Left forelimb (tissue), 1 donor: ENCODE results near the gene B4GALNT4.
"Not testable (repeated sequence)": the region's sequence is repeated elsewhere in the genome, so short reads cannot be mapped to it uniquely, and the experiment has no call there.

Source experiments
- DNase-seq: peaks from one replicate; pipeline ENCODE4 v3.0.0-alpha.2; 2018; ENCODE audit warnings: low spot score

B4GALNT4 gene

DNA sequence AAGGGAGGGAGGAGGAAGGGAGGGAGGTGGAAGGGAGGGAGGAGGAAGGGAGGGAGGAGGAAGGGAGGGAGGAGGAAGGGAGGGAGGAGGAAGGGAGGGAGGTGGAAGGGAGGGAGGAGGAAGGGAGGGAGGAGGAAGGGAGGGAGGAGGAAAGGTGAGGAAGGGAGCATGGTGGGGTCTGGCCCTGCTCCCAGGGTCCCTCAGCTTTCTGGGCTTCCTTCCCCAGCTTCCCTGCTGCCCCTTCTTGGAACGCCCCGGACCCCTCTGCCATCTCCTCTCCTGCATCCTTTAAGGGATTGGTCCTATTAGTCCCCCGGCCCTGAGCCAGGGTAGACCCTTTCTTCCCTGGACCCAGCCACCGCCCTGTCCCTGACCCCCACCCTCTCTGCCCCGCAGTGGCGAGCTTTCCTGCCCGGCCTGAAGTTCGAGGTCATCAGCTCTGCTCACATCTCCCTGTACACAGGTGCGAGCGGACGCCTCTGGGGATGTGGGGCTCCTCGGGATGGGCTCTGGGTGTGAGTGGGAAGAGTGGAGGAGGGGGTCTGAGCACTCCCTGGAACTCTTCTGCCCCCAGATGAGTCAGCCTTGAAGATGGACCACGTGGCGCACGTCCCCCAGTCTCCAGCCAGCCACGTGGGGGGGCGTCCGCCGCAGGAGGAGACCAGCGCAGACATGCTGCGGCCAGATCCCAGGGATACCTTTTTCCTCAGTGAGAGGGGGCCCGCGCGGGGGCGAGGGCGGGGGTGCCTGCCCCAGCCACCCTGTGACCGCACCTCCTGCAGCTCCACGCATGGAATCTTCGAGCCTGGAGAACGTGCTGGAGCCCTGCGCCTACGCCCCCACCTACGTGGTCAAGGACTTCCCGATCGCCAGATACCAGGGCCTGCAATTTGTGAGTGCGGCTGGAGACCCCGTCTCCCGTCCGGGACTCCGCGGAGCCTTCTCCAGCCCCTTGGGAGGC lies 6.0 kb downstream of the B4GALNT4 start:
- no peak for DNase-seq

DNA sequence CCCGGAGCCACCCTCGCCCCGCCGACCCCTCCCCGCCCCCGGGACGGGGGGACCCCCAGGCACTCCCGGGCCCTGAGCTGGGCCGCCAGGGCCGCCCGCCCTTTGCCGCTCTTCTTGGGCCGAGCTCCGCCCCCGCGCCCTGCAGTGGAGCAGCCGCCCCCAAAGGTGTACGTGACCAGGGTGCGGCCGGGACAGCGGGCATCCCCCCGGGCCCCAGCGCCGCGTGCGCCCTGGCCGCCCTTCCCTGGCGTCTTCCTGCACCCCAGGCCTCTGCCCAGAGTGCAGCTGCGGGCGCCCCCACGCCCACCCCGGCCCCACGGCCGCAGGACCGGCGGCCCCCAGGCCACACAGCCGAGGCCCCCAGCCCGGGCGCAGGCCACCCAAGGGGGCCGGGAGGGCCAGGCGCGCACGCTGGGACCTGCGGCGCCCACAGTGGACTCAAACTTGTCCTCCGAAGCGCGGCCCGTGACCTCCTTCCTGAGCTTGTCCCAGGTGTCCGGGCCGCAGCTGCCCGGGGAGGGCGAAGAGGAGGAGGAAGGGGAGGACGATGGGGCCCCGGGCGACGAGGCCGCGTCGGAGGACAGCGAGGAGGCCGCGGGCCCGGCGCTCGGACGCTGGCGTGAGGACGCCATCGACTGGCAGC lies 7.4 kb downstream of the B4GALNT4 start:
- no peak for DNase-seq

- no peak for DNase-seq
Measured at GRCh38 chr11:377174-377865, 8.0 kb downstream of the B4GALNT4 start.

- no peak for DNase-seq
Measured at GRCh38 chr11:377883-378500, 8.7 kb downstream of the B4GALNT4 start.

- no peak for DNase-seq
Measured at GRCh38 chr11:379205-380094, 10.2 kb downstream of the B4GALNT4 start.

DNA sequence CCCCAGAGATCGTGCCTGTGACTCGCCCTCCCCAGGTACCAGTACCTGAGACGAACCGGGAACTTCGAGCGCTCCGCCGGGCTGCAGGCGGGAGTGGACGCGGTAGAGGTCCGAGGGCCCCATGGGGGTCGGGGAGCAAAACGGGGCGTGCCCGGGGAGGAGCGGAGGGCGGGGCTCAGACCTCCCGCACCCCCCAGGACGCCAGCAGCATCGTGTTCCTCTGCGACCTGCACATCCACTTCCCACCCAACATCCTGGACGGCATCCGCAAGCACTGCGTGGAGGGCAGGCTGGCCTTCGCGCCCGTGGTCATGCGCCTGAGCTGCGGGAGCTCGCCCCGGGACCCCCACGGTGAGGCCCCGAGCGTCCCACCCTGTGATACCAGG lies 10.8 kb downstream of the B4GALNT4 start:
- no peak for DNase-seq

DNA sequence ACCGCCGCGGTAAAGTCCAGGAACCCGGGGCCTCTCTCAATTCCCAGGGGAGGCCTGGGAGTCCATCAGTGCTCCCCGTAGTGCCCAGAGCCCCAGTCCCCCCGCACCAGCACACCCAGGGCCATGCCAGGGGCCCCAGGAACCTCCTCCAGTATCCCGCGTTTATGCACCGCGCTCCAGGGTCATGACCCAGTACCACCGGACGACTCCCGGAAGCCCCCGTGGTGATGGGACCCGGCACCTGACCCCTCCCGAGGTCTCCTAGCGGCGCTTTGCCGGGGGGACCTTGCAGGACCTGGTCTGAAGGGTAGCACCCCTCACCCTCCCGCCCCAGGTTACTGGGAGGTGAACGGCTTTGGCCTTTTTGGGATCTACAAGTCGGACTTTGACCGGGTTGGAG lies 11.2 kb downstream of the B4GALNT4 start:
- DNase-seq = no peak

DNA sequence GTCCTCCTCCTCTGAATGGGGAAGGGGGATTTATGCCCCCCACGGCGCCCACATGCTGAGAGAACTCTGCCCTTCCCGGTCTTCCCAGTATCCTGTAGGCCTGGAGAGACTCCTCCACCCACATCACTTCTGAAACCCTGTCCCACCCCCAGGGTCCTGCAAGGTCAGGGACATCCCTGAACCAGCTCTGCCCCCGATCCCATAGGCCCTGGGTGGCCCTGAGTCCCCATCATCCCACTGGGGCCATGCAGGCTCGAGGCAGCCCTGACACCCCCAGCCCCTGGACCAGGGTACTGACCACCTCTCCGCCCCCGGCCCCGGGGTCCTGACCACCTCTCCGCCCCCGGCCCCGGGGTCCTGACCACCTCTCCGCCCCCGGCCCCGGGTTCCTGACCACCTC lies 11.7 kb downstream of the B4GALNT4 start:
- no peak for DNase-seq

- no peak for DNase-seq
Measured at GRCh38 chr11:381501-382072, 12.3 kb downstream of the B4GALNT4 start.

DNA sequence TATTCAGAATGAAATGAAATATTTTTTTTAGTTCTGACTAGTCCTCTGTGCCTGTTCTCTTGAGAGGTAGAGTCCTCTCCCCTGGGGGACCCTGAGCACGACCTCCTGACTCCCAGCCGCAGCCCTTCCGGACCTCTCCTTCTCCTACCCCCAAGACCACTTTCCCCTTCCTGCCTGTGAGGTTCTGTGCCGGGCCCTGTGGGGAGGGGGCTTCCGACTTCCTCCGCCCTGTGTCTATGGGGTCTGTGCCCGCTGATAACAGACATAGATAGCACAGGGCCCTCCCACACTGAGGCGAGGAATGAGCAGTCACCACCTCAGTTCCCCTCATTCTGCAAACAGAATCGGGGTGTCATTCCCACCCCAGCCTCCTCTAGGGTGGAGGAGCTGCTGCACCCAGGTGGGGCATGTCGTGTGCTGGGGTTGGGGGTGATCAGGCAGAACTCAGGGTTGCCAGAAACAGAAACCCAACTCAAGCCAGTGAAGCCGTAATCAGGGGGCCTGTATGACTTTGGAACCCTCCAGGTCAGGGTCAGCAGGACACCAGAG lies 12.9 kb downstream of the B4GALNT4 start:
- DNase-seq = no peak

- no peak for DNase-seq
Measured at GRCh38 chr11:383431-383830, 14.1 kb downstream of the B4GALNT4 start.

DNA sequence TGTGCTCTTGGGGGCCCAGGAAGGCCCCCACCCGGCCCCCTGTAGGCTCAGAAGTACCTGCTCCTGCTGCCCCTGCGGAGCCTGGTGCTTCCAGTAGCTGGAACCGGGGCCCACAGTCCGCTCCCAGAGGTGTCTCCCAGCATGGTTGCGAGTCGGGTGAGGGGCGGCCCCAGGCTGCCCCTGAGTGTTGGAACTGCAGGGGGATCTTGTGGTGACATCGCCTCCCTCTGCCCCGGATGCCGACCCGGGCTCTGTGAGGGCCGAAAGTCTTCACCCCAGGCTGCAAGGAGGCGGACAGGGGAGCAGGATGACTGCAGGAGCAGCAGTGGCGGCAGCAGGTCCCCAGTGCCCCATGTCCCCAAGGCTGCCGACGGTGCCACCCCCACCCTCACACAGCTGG lies 15.2 kb downstream of the B4GALNT4 start:
- DNase-seq = no peak

- no peak for DNase-seq
Measured at GRCh38 chr11:385594-386351, 16.5 kb downstream of the B4GALNT4 start.

GRCh38 chr11:386483-386882 lies 17.2 kb downstream of the B4GALNT4 start:
- no peak for DNase-seq

DNA sequence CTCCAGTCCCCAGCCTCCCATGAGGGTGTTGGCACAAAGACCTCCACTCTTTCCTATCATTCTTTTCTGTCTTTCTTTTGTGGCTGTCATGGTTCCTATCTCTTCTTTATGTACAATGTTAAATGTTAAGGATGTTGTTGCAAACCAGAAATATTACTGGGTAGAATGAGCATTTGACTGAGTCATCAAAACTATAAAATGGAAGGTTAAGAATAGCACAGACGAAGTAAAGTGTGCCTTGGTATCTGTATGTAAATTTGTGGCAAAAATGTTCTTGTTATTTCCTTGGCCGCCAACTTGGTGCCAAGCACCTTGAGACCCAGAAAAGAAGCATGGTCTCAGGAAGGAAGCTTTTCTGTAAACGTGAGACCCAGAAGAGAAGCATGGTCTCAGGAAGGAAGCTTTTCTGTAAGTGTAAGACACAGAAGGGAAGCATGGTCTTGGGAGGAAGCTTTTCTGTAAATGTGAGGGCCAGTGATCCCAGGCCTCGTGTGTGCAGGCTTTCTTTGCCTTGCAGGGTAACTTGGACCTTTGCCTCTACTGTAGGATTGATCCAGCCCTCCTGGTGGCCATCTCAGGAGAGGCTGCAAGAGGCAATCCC lies 18.0 kb downstream of the B4GALNT4 start:
- no peak for DNase-seq

GRCh38 chr11:389369-389768 lies 20.1 kb downstream of the B4GALNT4 start:
- not testable (repeated sequence) for DNase-seq

GRCh38 chr11:390175-390574 lies 20.9 kb downstream of the B4GALNT4 start:
- no peak for DNase-seq

DNA sequence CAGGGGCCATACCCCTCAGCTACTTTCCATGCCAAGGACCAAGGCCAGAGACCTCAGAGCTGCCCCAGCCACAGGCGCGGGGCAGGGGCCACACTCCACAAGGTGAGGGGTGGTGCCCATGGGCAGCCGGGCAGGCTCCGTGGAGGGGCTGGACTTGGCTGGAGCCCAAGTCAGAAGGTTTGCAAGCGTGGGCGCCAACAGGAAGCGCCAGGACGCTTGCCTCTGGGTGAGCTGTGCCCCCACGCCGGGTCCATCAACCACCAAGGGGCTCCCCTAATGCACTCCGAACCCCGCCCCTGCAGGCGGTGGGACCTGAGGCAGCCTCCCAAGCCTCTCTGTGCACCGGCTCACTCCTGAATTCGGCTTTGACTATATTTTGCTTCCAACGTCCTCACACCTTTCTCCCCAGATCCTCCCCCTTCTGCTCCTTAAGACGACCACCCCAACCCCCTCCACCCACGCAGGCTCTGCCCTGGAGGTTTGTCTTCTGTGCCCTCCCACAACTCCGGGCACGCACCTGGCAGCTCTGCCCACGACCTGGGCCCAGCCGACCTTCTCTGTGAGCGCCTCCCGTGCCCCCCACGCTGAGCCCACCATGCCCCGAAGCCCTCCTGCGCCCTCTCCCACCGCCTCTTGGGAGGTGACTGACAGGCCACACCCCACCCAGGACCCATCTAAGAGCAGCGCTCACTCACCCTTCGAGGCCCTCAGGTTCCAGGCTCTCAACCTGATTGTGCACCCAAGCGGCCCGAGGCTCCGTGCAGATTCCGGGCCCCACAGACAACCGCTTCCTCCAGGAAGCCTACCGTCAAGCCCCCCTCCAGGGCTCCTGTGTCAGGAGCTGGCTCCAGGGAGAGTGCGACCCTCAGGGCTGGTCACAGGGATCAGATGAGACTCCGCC lies 22.1 kb downstream of the B4GALNT4 start:
- no peak for DNase-seq
